Measurements from ENCODE around the gene BRICD5.

The BRICD5 gene

DNA sequence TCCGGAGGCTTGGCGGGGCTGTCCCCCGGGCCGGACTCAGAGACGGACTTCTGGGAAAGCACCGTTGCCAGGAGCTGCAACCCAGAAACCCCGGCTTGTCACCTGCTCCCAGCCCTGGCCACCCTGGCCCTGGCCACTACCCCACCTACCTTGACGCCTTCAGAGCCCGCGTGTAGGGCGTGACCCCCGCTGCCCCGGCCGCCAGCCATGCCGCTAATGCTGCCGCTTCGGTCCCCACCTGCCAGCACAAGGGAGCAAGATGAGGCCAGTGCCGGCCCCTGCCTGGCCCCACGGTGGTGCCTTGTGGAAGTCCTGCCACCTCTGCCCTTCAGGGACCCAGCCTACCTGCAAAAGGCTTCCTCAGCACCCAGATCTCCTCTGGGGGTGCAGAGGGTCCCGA, 25.7 kb downstream of the BRICD5 start:
- no peak overlapping the region for H3K4me3 ChIP-seq (ENCODE audit: low read length)
- no peaks in the 10 kb centered on the region for H3K27me3 ChIP-seq (ENCODE audit: insufficient read depth, low read length)
- H3K4me1 ChIP-seq (ENCODE audit: insufficient read depth, low read length), result peaks cover under 1% of the 10 kb centered on the region
- no peaks in the 10 kb centered on the region for H3K9me3 ChIP-seq (ENCODE audit: low read length)
- peaks cover 6% of the 10 kb centered on the region for H3K36me3 ChIP-seq (ENCODE audit: insufficient read depth, low read length)
- H2AFZ ChIP-seq (ENCODE audit: low read depth, low read length), result no peak overlapping the region

DNA sequence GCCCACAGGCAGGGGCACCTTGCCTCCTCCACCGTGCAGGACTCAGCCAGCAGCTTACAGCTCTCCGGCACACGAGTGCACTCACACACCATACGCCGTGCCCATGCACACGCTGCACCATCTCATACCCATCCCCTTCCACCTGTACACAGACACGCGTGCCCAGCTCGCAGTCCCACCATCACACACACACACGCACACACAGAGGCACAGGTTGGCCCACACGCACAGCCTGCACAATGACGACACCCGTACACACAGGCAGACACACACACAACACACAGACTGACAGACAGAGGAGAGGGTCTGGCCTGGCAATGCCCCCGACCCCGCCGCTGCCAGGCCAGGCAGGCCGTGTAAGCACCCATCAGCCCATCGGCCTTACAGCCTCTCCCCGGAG, 26.3 kb downstream of the BRICD5 start:
- Histone ChIP-seq H3K36me3 (ENCODE audit: insufficient read depth, low read length) (peaks cover 6% of the 10 kb centered on the region), H3K4me1 (ENCODE audit: insufficient read depth, low read length) (no peaks in the 10 kb centered on the region), H3K9me3 (ENCODE audit: low read length) (no peaks in the 10 kb centered on the region), H3K4me3 (ENCODE audit: low read length) (no peak overlapping the region), H2AFZ (ENCODE audit: low read depth, low read length) (no peak overlapping the region), H3K27me3 (ENCODE audit: insufficient read depth, low read length) (no peaks in the 10 kb centered on the region)

GRCh38 chr16:2183671-2184070, 27.0 kb downstream of the BRICD5 start:
- H3K27me3 ChIP-seq (ENCODE audit: insufficient read depth, low read length), result no peaks in the 10 kb centered on the region
- peaks cover 6% of the 10 kb centered on the region for H3K36me3 ChIP-seq (ENCODE audit: insufficient read depth, low read length)
- no peak overlapping the region for H3K4me3 ChIP-seq (ENCODE audit: low read length)
- no peaks in the 10 kb centered on the region for H3K4me1 ChIP-seq (ENCODE audit: insufficient read depth, low read length)
- H2AFZ ChIP-seq (ENCODE audit: low read depth, low read length), result no peak overlapping the region
- H3K9me3 ChIP-seq (ENCODE audit: low read length), result no peaks in the 10 kb centered on the region

- Histone ChIP-seq H3K4me1 (ENCODE audit: insufficient read depth, low read length) (no peaks in the 10 kb centered on the region), H3K4me3 (ENCODE audit: low read length) (no peak overlapping the region), H2AFZ (ENCODE audit: low read depth, low read length) (no peak overlapping the region), H3K9me3 (ENCODE audit: low read length) (no peaks in the 10 kb centered on the region), H3K27me3 (ENCODE audit: insufficient read depth, low read length) (no peaks in the 10 kb centered on the region), H3K36me3 (ENCODE audit: insufficient read depth, low read length) (peaks cover 17% of the 10 kb centered on the region)
Measured at GRCh38 chr16:2181952-2182351, 28.7 kb downstream of the BRICD5 start.

GRCh38 chr16:2180962-2181923, 29.4 kb downstream of the BRICD5 start:
- Histone ChIP-seq H3K4me3 (ENCODE audit: low read length) (no peak overlapping the region), H3K27me3 (ENCODE audit: insufficient read depth, low read length) (no peaks in the 10 kb centered on the region), H3K4me1 (ENCODE audit: insufficient read depth, low read length) (no peaks in the 10 kb centered on the region), H3K36me3 (ENCODE audit: insufficient read depth, low read length) (peaks cover 23% of the 10 kb centered on the region), H2AFZ (ENCODE audit: low read depth, low read length) (no peak overlapping the region), H3K9me3 (ENCODE audit: low read length) (no peaks in the 10 kb centered on the region)

- no peak overlapping the region for H2AFZ ChIP-seq (ENCODE audit: low read depth, low read length)
- no peaks in the 10 kb centered on the region for H3K27me3 ChIP-seq (ENCODE audit: insufficient read depth, low read length)
- no peaks in the 10 kb centered on the region for H3K9me3 ChIP-seq (ENCODE audit: low read length)
- H3K36me3 ChIP-seq (ENCODE audit: insufficient read depth, low read length), result peaks cover 31% of the 10 kb centered on the region
- no peak overlapping the region for H3K4me3 ChIP-seq (ENCODE audit: low read length)
- H3K4me1 ChIP-seq (ENCODE audit: insufficient read depth, low read length), result no peaks in the 10 kb centered on the region
Measured at GRCh38 chr16:2180461-2180860, 30.2 kb downstream of the BRICD5 start.

- H3K4me3 ChIP-seq (ENCODE audit: low read length), result no peak overlapping the region
- no peaks in the 10 kb centered on the region for H3K4me1 ChIP-seq (ENCODE audit: insufficient read depth, low read length)
- no peaks in the 10 kb centered on the region for H3K27me3 ChIP-seq (ENCODE audit: insufficient read depth, low read length)
- H3K9me3 ChIP-seq (ENCODE audit: low read length), result no peaks in the 10 kb centered on the region
- H3K36me3 ChIP-seq (ENCODE audit: insufficient read depth, low read length), result peaks cover 40% of the 10 kb centered on the region
- no peak overlapping the region for H2AFZ ChIP-seq (ENCODE audit: low read depth, low read length)
Measured at GRCh38 chr16:2179576-2179975, 31.1 kb downstream of the BRICD5 start.

DNA sequence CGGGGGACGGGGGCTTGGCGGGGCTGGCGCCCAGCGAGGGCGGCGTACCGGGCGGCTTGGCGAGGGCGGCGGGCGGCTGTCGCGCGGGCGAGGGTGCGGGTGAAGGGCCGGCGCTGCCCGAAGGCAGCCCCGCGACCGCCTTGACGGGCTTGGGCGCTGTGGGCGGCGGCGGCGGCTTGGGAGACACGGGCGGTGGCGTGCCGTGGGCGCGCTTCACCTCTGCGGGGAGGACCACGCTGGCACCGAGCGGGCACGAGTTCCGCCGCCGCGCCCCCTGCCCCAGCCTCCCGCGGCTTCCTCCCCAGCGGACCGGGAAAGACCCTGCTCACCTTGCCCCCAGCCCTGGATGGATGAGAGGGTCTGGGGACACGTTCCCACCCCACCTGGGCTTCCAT, 31.6 kb downstream of the BRICD5 start:
- no peaks in the 10 kb centered on the region for H3K27me3 ChIP-seq (ENCODE audit: insufficient read depth, low read length)
- H3K36me3 ChIP-seq (ENCODE audit: insufficient read depth, low read length), result peaks cover 44% of the 10 kb centered on the region
- no peak overlapping the region for H3K4me3 ChIP-seq (ENCODE audit: low read length)
- H2AFZ ChIP-seq (ENCODE audit: low read depth, low read length), result no peak overlapping the region
- no peaks in the 10 kb centered on the region for H3K9me3 ChIP-seq (ENCODE audit: low read length)
- H3K4me1 ChIP-seq (ENCODE audit: insufficient read depth, low read length), result no peaks in the 10 kb centered on the region

- Histone ChIP-seq H3K27me3 (ENCODE audit: insufficient read depth, low read length) (no peaks in the 10 kb centered on the region), H3K9me3 (ENCODE audit: low read length) (no peaks in the 10 kb centered on the region), H3K4me3 (ENCODE audit: low read length) (no peak overlapping the region), H2AFZ (ENCODE audit: low read depth, low read length) (no peak overlapping the region), H3K4me1 (ENCODE audit: insufficient read depth, low read length) (no peaks in the 10 kb centered on the region), H3K36me3 (ENCODE audit: insufficient read depth, low read length) (peaks cover 46% of the 10 kb centered on the region)
Measured at GRCh38 chr16:2178321-2179106, 32.1 kb downstream of the BRICD5 start.

GRCh38 chr16:2177561-2177960, 33.1 kb downstream of the BRICD5 start:
- H3K4me3 ChIP-seq (ENCODE audit: low read length), result no peak overlapping the region
- H3K9me3 ChIP-seq (ENCODE audit: low read length), result no peaks in the 10 kb centered on the region
- no peak overlapping the region for H2AFZ ChIP-seq (ENCODE audit: low read depth, low read length)
- no peaks in the 10 kb centered on the region for H3K27me3 ChIP-seq (ENCODE audit: insufficient read depth, low read length)
- peaks cover 53% of the 10 kb centered on the region for H3K36me3 ChIP-seq (ENCODE audit: insufficient read depth, low read length)
- H3K4me1 ChIP-seq (ENCODE audit: insufficient read depth, low read length), result no peaks in the 10 kb centered on the region

GRCh38 chr16:2177101-2177500, 33.6 kb downstream of the BRICD5 start:
- no peak overlapping the region for H3K4me3 ChIP-seq (ENCODE audit: low read length)
- no peaks in the 10 kb centered on the region for H3K9me3 ChIP-seq (ENCODE audit: low read length)
- H3K4me1 ChIP-seq (ENCODE audit: insufficient read depth, low read length), result no peaks in the 10 kb centered on the region
- H3K27me3 ChIP-seq (ENCODE audit: insufficient read depth, low read length), result no peaks in the 10 kb centered on the region
- H3K36me3 ChIP-seq (ENCODE audit: insufficient read depth, low read length), result peaks cover 54% of the 10 kb centered on the region
- no peak overlapping the region for H2AFZ ChIP-seq (ENCODE audit: low read depth, low read length)

DNA sequence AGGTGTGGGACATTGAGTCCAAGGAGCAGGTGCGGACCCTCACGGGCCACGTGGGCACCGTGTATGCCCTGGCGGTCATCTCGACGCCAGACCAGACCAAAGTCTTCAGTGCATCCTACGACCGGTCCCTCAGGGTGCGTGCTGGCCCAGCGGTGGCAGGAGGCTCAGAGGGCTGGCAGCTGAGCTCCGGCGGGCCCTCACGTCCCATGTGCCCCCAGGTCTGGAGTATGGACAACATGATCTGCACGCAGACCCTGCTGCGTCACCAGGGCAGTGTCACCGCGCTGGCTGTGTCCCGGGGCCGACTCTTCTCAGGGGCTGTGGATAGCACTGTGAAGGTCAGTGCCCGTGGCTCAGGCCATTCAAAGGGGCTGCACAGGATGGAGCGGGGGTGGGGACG, 34.6 kb downstream of the BRICD5 start:
- Histone ChIP-seq H3K36me3 (ENCODE audit: insufficient read depth, low read length) (peaks cover 65% of the 10 kb centered on the region), H3K9me3 (ENCODE audit: low read length) (no peaks in the 10 kb centered on the region), H3K27me3 (ENCODE audit: insufficient read depth, low read length) (no peaks in the 10 kb centered on the region), H3K4me3 (ENCODE audit: low read length) (no peak overlapping the region), H2AFZ (ENCODE audit: low read depth, low read length) (no peak overlapping the region), H3K4me1 (ENCODE audit: insufficient read depth, low read length) (no peaks in the 10 kb centered on the region)

- H3K9me3 ChIP-seq (ENCODE audit: low read length), result no peaks in the 10 kb centered on the region
- no peak overlapping the region for H2AFZ ChIP-seq (ENCODE audit: low read depth, low read length)
- no peaks in the 10 kb centered on the region for H3K4me1 ChIP-seq (ENCODE audit: insufficient read depth, low read length)
- peaks cover 65% of the 10 kb centered on the region for H3K36me3 ChIP-seq (ENCODE audit: insufficient read depth, low read length)
- no peaks in the 10 kb centered on the region for H3K27me3 ChIP-seq (ENCODE audit: insufficient read depth, low read length)
- no peak overlapping the region for H3K4me3 ChIP-seq (ENCODE audit: low read length)
Measured at GRCh38 chr16:2175454-2175853, 35.2 kb downstream of the BRICD5 start.
